B cell (primary cell): ENCODE results near the gene TBX10. TPM values are rescaled to one million over a fixed set of nuclear protein-coding genes. Genes with fewer than 3 reads are reported as not detected.
A peak's percentile ranks its signal among the peaks of the same experiment; 100 is the strongest.

ENCODE experiments used
- ATAC-seq: fragments of 200-7000 bp; cut with Tn5 transposase; one replicate; pipeline ENCODE4 v1.10.0; 2021; ENCODE audit warnings: low read depth, mild to moderate bottlenecking, moderate number of reproducible peaks, moderate library complexity
- CTCF ChIA-PET: fragments of 350-600 bp; sonication (Branson Sonifier 250); formaldehyde crosslinking; loops from one replicate; lab custom pipeline; 2021; ENCODE audit warnings: antibody characterized with exemption, inconsistent platforms; lab: Charles Lee
- POLR2A ChIA-PET: fragments of 350-600 bp; sonication (Branson Sonifier 250); formaldehyde crosslinking; loops from one replicate; lab custom pipeline; 2021; ENCODE audit warnings: antibody characterized with exemption; lab: Charles Lee
- DNase-seq: peaks from one replicate; pipeline ENCODE4 v3.0.0; 2013
- H2AFZ ChIP-seq: 2 replicates; pipeline ENCODE4 v1.6.1; 2012; ENCODE audit warnings: mild to moderate bottlenecking, low read depth, low read length; ENCODE audit not compliant: insufficient read depth, poor library complexity, severe bottlenecking
- H3K27ac ChIP-seq, 2 donors: 1 replicate in 1 of 2; 2 replicates in 1 of 2; pipeline ENCODE4 v1.5.1; 2012 to 2013; ENCODE audit warnings: low read length in 2 of 2, mild to moderate bottlenecking in 2 of 2, moderate library complexity in 1 of 2
- H3K27me3 ChIP-seq, 4 experiments: fragments of 200-600 bp in 1 of 4; sonication (generic) in 1 of 4; replicated peaks in 1 of 4; 1 replicate in 2 of 4; 2 replicates in 2 of 4; pipeline versions ENCODE4 v1.6.1 to v1.7.0; 2013 to 2016; ENCODE audit warnings: low read length in 3 of 4, mild to moderate bottlenecking in 2 of 4, mixed read lengths in 1 of 4, moderate library complexity in 1 of 4; ENCODE audit not compliant: insufficient read depth in 4 of 4, control insufficient read depth in 3 of 4; ENCODE audit errors: control extremely low read depth in 1 of 4
- H3K36me3 ChIP-seq, 2 experiments: replicated peaks in 1 of 2; 1 replicate in 1 of 2; 2 replicates in 1 of 2; pipeline versions ENCODE4 v1.6.1 to v1.7.1; 2013; ENCODE audit warnings: low read length in 1 of 2; ENCODE audit not compliant: insufficient read depth in 2 of 2, control insufficient read depth in 1 of 2; ENCODE audit errors: control extremely low read depth in 1 of 2, extremely low read depth in 1 of 2
- H3K4me1 ChIP-seq, 2 donors: fragments of 200-600 bp in 1 of 2; sonication (generic) in 1 of 2; 1 replicate in 1 of 2; 2 replicates in 1 of 2; pipeline versions ENCODE4 v1.5.1 to v1.6.1; 2013 to 2017; ENCODE audit warnings: low read length in 2 of 2; ENCODE audit not compliant: control insufficient read depth in 2 of 2, insufficient read depth in 2 of 2
- H3K4me2 ChIP-seq: replicated peaks from 2 replicates; pipeline ENCODE3; 2012; ENCODE audit warnings: mild to moderate bottlenecking, low read depth, low read length; ENCODE audit not compliant: poor library complexity, severe bottlenecking
- H3K4me3 ChIP-seq, 5 experiments: fragments of 200-600 bp in 1 of 5; sonication (generic) in 1 of 5; 1 replicate in 3 of 5; 2 replicates in 2 of 5; pipeline versions ENCODE4 v1.5.1 to v1.7.0; 2011 to 2016; ENCODE audit warnings: low read length in 4 of 5, mild to moderate bottlenecking in 4 of 5, low read depth in 2 of 5, control low read depth in 1 of 5, moderate library complexity in 1 of 5; ENCODE audit not compliant: insufficient read depth in 1 of 5; ENCODE audit errors: control extremely low read depth in 1 of 5, extremely low read depth in 1 of 5
- H3K79me2 ChIP-seq: fragments of 200-600 bp; sonication (generic); one replicate; pipeline ENCODE4 v1.6.0; 2016; ENCODE audit warnings: low read length; ENCODE audit not compliant: control insufficient read depth, insufficient read depth
- H3K9ac ChIP-seq: fragments of 200-600 bp; sonication (generic); 2 replicates; pipeline ENCODE4 v1.6.1; 2017; ENCODE audit warnings: mild to moderate bottlenecking, low read length, moderate library complexity
- H3K9me3 ChIP-seq, 3 donors: one replicate each; pipeline versions ENCODE4 v1.6.1 to v1.7.1; 2013; ENCODE audit warnings: low read length in 2 of 3; ENCODE audit not compliant: control insufficient read depth in 2 of 3, insufficient read depth in 1 of 3; ENCODE audit errors: control extremely low read depth in 1 of 3
- H4K20me1 ChIP-seq: 2 replicates; pipeline ENCODE4 v1.6.0; 2012; ENCODE audit warnings: mild to moderate bottlenecking, low read length; ENCODE audit not compliant: insufficient read depth, control insufficient read depth, poor library complexity, severe bottlenecking
- H3K27ac Mint-ChIP-seq: one replicate; pipeline ENCODE4 v1.8.0; 2021; ENCODE audit warnings: mixed read lengths
- H3K27me3 Mint-ChIP-seq: one replicate; pipeline ENCODE4 v1.8.0; 2021; ENCODE audit warnings: mixed read lengths
- H3K4me1 Mint-ChIP-seq: one replicate; pipeline ENCODE4 v1.8.0; 2021; ENCODE audit warnings: mixed read lengths
- H3K4me3 Mint-ChIP-seq: one replicate; pipeline ENCODE4 v1.8.0; 2021; ENCODE audit warnings: mixed read lengths
- H3K9me3 Mint-ChIP-seq: one replicate; pipeline ENCODE4 v1.8.0; 2022; ENCODE audit warnings: mixed read lengths; ENCODE audit not compliant: insufficient read depth
- EZH2 ChIP-seq: IDR thresholded peaks from 2 replicates; pipeline ENCODE4 v1.6.1; 2012; ENCODE audit warnings: borderline replicate concordance, low read depth, mild to moderate bottlenecking, moderate library complexity, low read length; ENCODE audit not compliant: insufficient read depth, poor library complexity, severe bottlenecking
- WGBS: methylation state at CpG from one replicate; pipeline ENCODE4 v1.1.5; 2013; ENCODE audit warnings: missing lambda C conversion rate; ENCODE audit not compliant: insufficient coverage; 5-methylcytosine and 5-hydroxymethylcytosine counted together
- intact Hi-C: fragments of 100-400 bp; cut with micrococcal nuclease; formaldehyde crosslinking; loops from one replicate; pipeline ENCODE4 v1.10.0; 2022
- polyA plus RNA-seq: library from polyadenylated mRNA; depleted of rRNA; stranded (reverse); fragments of >200 nt; gene quantifications from 2 replicates; pipeline ENCODE4 v1.2.3, GENCODE V29; 2012
- total RNA-seq, 2 donors: library from RNA; stranded (reverse); fragments of 120-200 nt in 1 of 2; gene quantifications; 1 replicate in 1 of 2; 2 replicates in 1 of 2; pipeline versions ENCODE4 v1.2.3 to v1.2.4, GENCODE V29; 2013 to 2022
- TF ChIP-seq, protein P1 (sequence below): fragments of 200-600 bp; IDR thresholded peaks from one replicate; pipeline ENCODE4 v1.8.0; 2022; ENCODE audit warnings: antibody characterized with exemption, mild to moderate bottlenecking

TBX10 gene
- total and polyA plus RNA-seq, 2 donors (not counting 1 experiment from before 2014, with no cell fraction given) = not detected

- ATAC-seq = no peak
- DNase-seq = peak; percentile 32
- Mint-ChIP-seq H3K4me1 (peaks cover 17% of the 10 kb centered on the region), H3K27ac (no peak overlapping the region), H3K9me3 (no peaks in the 10 kb centered on the region), H3K27me3 (no peaks in the 10 kb centered on the region), H3K4me3 (peak overlapping the region; percentile 90)
- H3K27ac ChIP-seq = no peak overlapping the region
- H3K4me2 ChIP-seq = peak overlapping the region; percentile 99
- intact Hi-C loops = no loop called here
- ChIA-PET CTCF (interaction anchor here (0.6 to 7.5 kb wide), 6 partner anchors 9 to 163 kb away, joined by 3 to 105 read pairs (median 47); partner anchors contain the start of gene ACY3), POLR2A (interaction anchor here (0.6 to 2.8 kb wide), 2 partner anchors 15 to 211 kb away, joined by 3 to 17 read pairs; no protein-coding TSS in a partner anchor)
- no peak overlapping the region for H2AFZ ChIP-seq
- TF ChIP-seq EZH2 = no peak
- TF ChIP-seq, protein P1, sequence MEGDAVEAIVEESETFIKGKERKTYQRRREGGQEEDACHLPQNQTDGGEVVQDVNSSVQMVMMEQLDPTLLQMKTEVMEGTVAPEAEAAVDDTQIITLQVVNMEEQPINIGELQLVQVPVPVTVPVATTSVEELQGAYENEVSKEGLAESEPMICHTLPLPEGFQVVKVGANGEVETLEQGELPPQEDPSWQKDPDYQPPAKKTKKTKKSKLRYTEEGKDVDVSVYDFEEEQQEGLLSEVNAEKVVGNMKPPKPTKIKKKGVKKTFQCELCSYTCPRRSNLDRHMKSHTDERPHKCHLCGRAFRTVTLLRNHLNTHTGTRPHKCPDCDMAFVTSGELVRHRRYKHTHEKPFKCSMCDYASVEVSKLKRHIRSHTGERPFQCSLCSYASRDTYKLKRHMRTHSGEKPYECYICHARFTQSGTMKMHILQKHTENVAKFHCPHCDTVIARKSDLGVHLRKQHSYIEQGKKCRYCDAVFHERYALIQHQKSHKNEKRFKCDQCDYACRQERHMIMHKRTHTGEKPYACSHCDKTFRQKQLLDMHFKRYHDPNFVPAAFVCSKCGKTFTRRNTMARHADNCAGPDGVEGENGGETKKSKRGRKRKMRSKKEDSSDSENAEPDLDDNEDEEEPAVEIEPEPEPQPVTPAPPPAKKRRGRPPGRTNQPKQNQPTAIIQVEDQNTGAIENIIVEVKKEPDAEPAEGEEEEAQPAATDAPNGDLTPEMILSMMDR = no peak
- no peak overlapping the region for H3K4me3 ChIP-seq
- WGBS = 89% methylated on average over 7 of the region's 7 CpGs
- peaks cover 14 to 19% of the 10 kb centered on the region in 2 donors for H3K4me1 ChIP-seq
- H3K27me3 ChIP-seq = no peaks in the 10 kb centered on the region
- peaks cover 9% of the 10 kb centered on the region for H4K20me1 ChIP-seq
- no peak overlapping the region for H3K9ac ChIP-seq
- no peaks in the 10 kb centered on the region for H3K36me3 ChIP-seq
- H3K9me3 ChIP-seq = no peaks in the 10 kb centered on the region
- no peaks in the 10 kb centered on the region for H3K79me2 ChIP-seq
Measured at GRCh38 chr11:67631411-67631810, 8.2 kb downstream of the TBX10 start.

GRCh38 chr11:67630943-67631331 is 8.6 kb downstream of the TBX10 start:
- peak overlapping the region in 4 of 5 experiments; percentile 68 to 75 (median 74) for H3K4me3 ChIP-seq
- peak overlapping the region; percentile 83 to 85 for H3K27ac ChIP-seq
- H3K36me3 ChIP-seq = no peaks in the 10 kb centered on the region
- peaks cover 14 to 19% of the 10 kb centered on the region in 2 donors for H3K4me1 ChIP-seq
- Mint-ChIP-seq H3K9me3 (no peaks in the 10 kb centered on the region), H3K4me1 (peaks cover 17% of the 10 kb centered on the region), H3K27me3 (no peaks in the 10 kb centered on the region), H3K27ac (peak overlapping the region; percentile 86), H3K4me3 (peak overlapping the region; percentile 90)
- peak overlapping the region; percentile 99 for H3K4me2 ChIP-seq
- H3K27me3 ChIP-seq = no peaks in the 10 kb centered on the region
- ChIA-PET CTCF (interaction anchor here (0.6 to 7.5 kb wide), 13 partner anchors 10 to 369 kb away, joined by 3 to 105 read pairs (median 8); partner anchors contain the start of genes ACY3 and POLD4), POLR2A (interaction anchor here (0.6 to 2.8 kb wide), 5 partner anchors 16 to 211 kb away, joined by 3 to 31 read pairs (median 13); partner anchors contain the start of genes ACY3 and GSTP1)
- ATAC-seq (no peak), DNase-seq (no peak)
- peaks cover 9% of the 10 kb centered on the region for H4K20me1 ChIP-seq
- intact Hi-C loops = loop anchor here (1.0 kb wide), 1 partner anchor 25 kb away; the partner anchor contains the start of gene NDUFV1
- TF ChIP-seq, protein P1 = peak; percentile 38
- no peak for TF ChIP-seq EZH2
- H3K9me3 ChIP-seq = no peaks in the 10 kb centered on the region
- H2AFZ ChIP-seq = peak overlapping the region; percentile 81
- peak overlapping the region; percentile 75 for H3K9ac ChIP-seq
- WGBS = 75% methylated on average over 14 of the region's 16 CpGs
- no peaks in the 10 kb centered on the region for H3K79me2 ChIP-seq
